RWPE2 (cell line): ENCODE results near the gene TMEM170B.
"Not testable (repeated sequence)": the region's sequence is repeated elsewhere in the genome, so short reads cannot be mapped to it uniquely, and the experiment has no call there.

Experiments
- ATAC-seq: fragments of 200-7000 bp; cut with Tn5 transposase; 3 replicates; pipeline ENCODE4 v1.9.1; 2021; ENCODE audit warnings: low read depth
- DNase-seq: peaks from one replicate; pipeline ENCODE4 v3.0.0-alpha.2; 2020; ENCODE audit warnings: low spot score
- H3K27ac ChIP-seq: fragments of 450-650 bp; 2 replicates; pipeline ENCODE4 v1.5.1; 2017; ENCODE audit warnings: mild to moderate bottlenecking; ENCODE audit not compliant: poor library complexity, severe bottlenecking
- H3K27me3 ChIP-seq: fragments of 250-450 bp; sonication (Bioruptor Pico); 2 replicates; pipeline ENCODE4 v1.5.1; 2021; ENCODE audit warnings: mild to moderate bottlenecking, moderate library complexity; ENCODE audit not compliant: insufficient read depth, poor library complexity, severe bottlenecking
- H3K36me3 ChIP-seq: fragments of 250-450 bp; sonication (Bioruptor Pico); 2 replicates; pipeline ENCODE4 v1.5.1; 2020; ENCODE audit warnings: low read depth, mild to moderate bottlenecking, moderate library complexity
- H3K4me1 ChIP-seq: fragments of 250-450 bp; sonication (Bioruptor Pico); 2 replicates; pipeline ENCODE4 v1.5.1; 2021; ENCODE audit warnings: mild to moderate bottlenecking, moderate library complexity; ENCODE audit not compliant: insufficient read depth, poor library complexity, severe bottlenecking
- H3K4me3 ChIP-seq: fragments of 250-450 bp; sonication (Bioruptor Pico); 2 replicates; pipeline ENCODE4 v1.5.1; 2021; ENCODE audit warnings: mild to moderate bottlenecking, moderate library complexity; ENCODE audit not compliant: severe bottlenecking
- H3K9me3 ChIP-seq: fragments of 250-450 bp; sonication (Bioruptor Pico); 2 replicates; pipeline ENCODE4 v1.5.1; 2021; ENCODE audit warnings: mild to moderate bottlenecking, moderate library complexity; ENCODE audit not compliant: severe bottlenecking
- CTCF ChIP-seq: fragments of 450-650 bp; IDR thresholded peaks from one replicate; pipeline ENCODE4 v1.5.1; 2017; ENCODE audit warnings: mild to moderate bottlenecking, moderate library complexity; ENCODE audit not compliant: poor library complexity, severe bottlenecking

The TMEM170B gene

GRCh38 chr6:11543919-11544518, 6.5 kb downstream of the TMEM170B start:
- DNase-seq (no peak), ATAC-seq (no peak)
- no peak overlapping the region for H3K4me3 ChIP-seq

GRCh38 chr6:11547846-11548245, 10.3 kb downstream of the TMEM170B start:
- not testable (repeated sequence) for H3K27ac ChIP-seq, H3K4me3 ChIP-seq, H3K4me1 ChIP-seq, H3K36me3 ChIP-seq, DNase-seq, ATAC-seq, H3K9me3 ChIP-seq, H3K27me3 ChIP-seq

More at GRCh38 chr6:11543919-11544518, 6.5 kb downstream of the TMEM170B start:
- Histone ChIP-seq H3K9me3 (no peaks in the 10 kb centered on the region), H3K36me3 (no peaks in the 10 kb centered on the region), H3K27me3 (peaks cover under 1% of the 10 kb centered on the region), H3K27ac (no peak overlapping the region), H3K4me1 (peaks cover 2% of the 10 kb centered on the region)
- no peak for TF ChIP-seq CTCF

- not testable (repeated sequence) for DNase-seq, H3K4me1 ChIP-seq, ATAC-seq
Observed at GRCh38 chr6:11548578-11548977, 11.0 kb downstream of the TMEM170B start.

GRCh38 chr6:11551053-11551452, 13.5 kb downstream of the TMEM170B start:
- Histone ChIP-seq H3K27ac (no peak overlapping the region), H3K4me1 (no peaks in the 10 kb centered on the region), H3K9me3 (peaks cover 3% of the 10 kb centered on the region), H3K27me3 (no peaks in the 10 kb centered on the region), H3K36me3 (no peaks in the 10 kb centered on the region), H3K4me3 (no peak overlapping the region)
- no peak for TF ChIP-seq CTCF
- DNase-seq (no peak), ATAC-seq (no peak)

More at GRCh38 chr6:11548578-11548977, 11.0 kb downstream of the TMEM170B start:
- not testable (repeated sequence) for H3K27ac ChIP-seq, H3K27me3 ChIP-seq, H3K36me3 ChIP-seq, H3K9me3 ChIP-seq, H3K4me3 ChIP-seq

GRCh38 chr6:11552442-11552841, 14.9 kb downstream of the TMEM170B start:
- Histone ChIP-seq H3K36me3 (no peaks in the 10 kb centered on the region), H3K27ac (no peak overlapping the region), H3K4me1 (no peaks in the 10 kb centered on the region), H3K4me3 (no peak overlapping the region), H3K27me3 (no peaks in the 10 kb centered on the region), H3K9me3 (peaks cover 3% of the 10 kb centered on the region)
- no peak for ATAC-seq
- TF ChIP-seq CTCF: no peak
- DNase-seq: no peak

GRCh38 chr6:11553824-11554223, 16.3 kb downstream of the TMEM170B start:
- DNase-seq: no peak
- Histone ChIP-seq H3K4me3 (no peak overlapping the region), H3K27me3 (no peaks in the 10 kb centered on the region), H3K4me1 (no peaks in the 10 kb centered on the region), H3K27ac (no peak overlapping the region), H3K36me3 (no peaks in the 10 kb centered on the region), H3K9me3 (peaks cover 3% of the 10 kb centered on the region)
- no peak for TF ChIP-seq CTCF
- ATAC-seq: no peak
